HEK293 (cell line): ENCODE data around the gene ZFY.

Experiments
- CTCF ChIA-PET: fragments of 350-600 bp; formaldehyde crosslinking; extraction: SDS; loops from one replicate; lab custom pipeline; 2021; ENCODE audit warnings: antibody characterized with exemption; lab: Yijun Ruan, JAX
- POLR2A ChIA-PET: fragments of 300-600 bp; formaldehyde crosslinking; extraction: SDS; loops from one replicate; lab custom pipeline; 2020; ENCODE audit warnings: antibody characterized with exemption, inconsistent platforms; lab: Yijun Ruan, JAX
- H3K27ac ChIP-seq: fragments of 200-500 bp; sonication (Bioruptor generic); 2 replicates; pipeline ENCODE4 v1.5.1; 2014; ENCODE audit warnings: low read depth, low read length, control low read depth, inconsistent platforms; ENCODE audit errors: extremely low read depth
- H3K36me3 ChIP-seq, 2 experiments: fragments of 200-500 bp in 1 of 2; sonication (Bioruptor generic) in 1 of 2; 1 replicate in 1 of 2; 2 replicates in 1 of 2; pipeline ENCODE4 v1.5.1; 2014 to 2017; ENCODE audit warnings: inconsistent platforms in 2 of 2, low read length in 2 of 2; ENCODE audit not compliant: control insufficient read depth in 2 of 2, insufficient read depth in 1 of 2
- H3K4me1 ChIP-seq: fragments of 200-500 bp; sonication (Bioruptor generic); 2 replicates; pipeline ENCODE4 v1.5.1; 2014; ENCODE audit warnings: mild to moderate bottlenecking, low read length, inconsistent platforms; ENCODE audit not compliant: control insufficient read depth, insufficient read depth
- H3K4me3 ChIP-seq: 2 replicates; pipeline ENCODE4 v1.5.1; 2011; ENCODE audit warnings: low read depth, mild to moderate bottlenecking, control low read depth, low read length, moderate library complexity
- H3K9me3 ChIP-seq: fragments of 200-500 bp; sonication (Bioruptor generic); 2 replicates; pipeline ENCODE4 v1.5.1; 2014; ENCODE audit warnings: low read depth, low read length, inconsistent platforms; ENCODE audit not compliant: control insufficient read depth, insufficient read depth
- HOXD13 ChIP-seq: sonication (generic); formaldehyde crosslinking; IDR thresholded peaks from 2 replicates; pipeline ENCODE4 v1.8.0; 2022; ENCODE audit warnings: missing genetic modification reagents, borderline replicate concordance
- OVOL3 ChIP-seq: fragments of 450-650 bp; formaldehyde crosslinking; IDR thresholded peaks from 2 replicates; pipeline ENCODE4 v1.5.1; 2016; ENCODE audit warnings: missing biosample characterization, missing genetic modification characterization
- SCRT1 ChIP-seq: fragments of 450-650 bp; formaldehyde crosslinking; IDR thresholded peaks from 2 replicates; pipeline ENCODE4 v1.5.1; 2016; ENCODE audit warnings: missing biosample characterization, missing genetic modification characterization, borderline replicate concordance
- ZNF16 ChIP-seq: fragments of 450-650 bp; formaldehyde crosslinking; IDR thresholded peaks from 2 replicates; pipeline ENCODE4 v1.5.1; 2016; ENCODE audit warnings: low read depth, missing biosample characterization, missing genetic modification characterization
- ZNF23 ChIP-seq: fragments of 450-650 bp; formaldehyde crosslinking; IDR thresholded peaks from 2 replicates; pipeline ENCODE4 v1.5.1; 2016; ENCODE audit warnings: missing biosample characterization, missing genetic modification characterization, borderline replicate concordance
- ZNF248 ChIP-seq: fragments of 450-650 bp; formaldehyde crosslinking; IDR thresholded peaks from 2 replicates; pipeline ENCODE4 v1.5.1; 2017; ENCODE audit warnings: missing biosample characterization, missing genetic modification characterization
- ZNF292 ChIP-seq: fragments of 450-650 bp; formaldehyde crosslinking; IDR thresholded peaks from 2 replicates; pipeline ENCODE4 v1.5.1; 2016; ENCODE audit warnings: low read depth, missing biosample characterization, missing genetic modification characterization, borderline replicate concordance
- ZNF324 ChIP-seq: fragments of 450-650 bp; formaldehyde crosslinking; IDR thresholded peaks from 2 replicates; pipeline ENCODE4 v1.5.1; 2016; ENCODE audit warnings: missing biosample characterization, missing genetic modification characterization
- ZNF423 ChIP-seq: fragments of 450-650 bp; formaldehyde crosslinking; IDR thresholded peaks from 2 replicates; pipeline ENCODE4 v1.5.1; 2016; ENCODE audit warnings: missing biosample characterization, missing genetic modification characterization
- ZNF571 ChIP-seq: fragments of 450-650 bp; formaldehyde crosslinking; IDR thresholded peaks from 2 replicates; pipeline ENCODE4 v1.5.0; 2017; ENCODE audit warnings: missing biosample characterization, missing genetic modification characterization
- ZNF585B ChIP-seq: fragments of 450-650 bp; formaldehyde crosslinking; IDR thresholded peaks from 2 replicates; pipeline ENCODE4 v1.5.1; 2016; ENCODE audit warnings: missing biosample characterization, missing genetic modification characterization
- ZNF654 ChIP-seq: fragments of 450-650 bp; formaldehyde crosslinking; IDR thresholded peaks from 2 replicates; pipeline ENCODE4 v1.5.1; 2016; ENCODE audit warnings: low read depth, missing biosample characterization, missing genetic modification characterization
- ZNF777 ChIP-seq: fragments of 450-650 bp; formaldehyde crosslinking; IDR thresholded peaks from 2 replicates; pipeline ENCODE4 v1.5.1; 2017; ENCODE audit warnings: missing biosample characterization, missing genetic modification characterization, borderline replicate concordance
- TF ChIP-seq, protein P1 (sequence below): fragments of 450-650 bp; formaldehyde crosslinking; IDR thresholded peaks from 2 replicates; pipeline ENCODE4 v1.5.0; 2017; ENCODE audit warnings: missing biosample characterization, missing genetic modification characterization, borderline replicate concordance
- TF ChIP-seq, protein P2 (sequence below): fragments of 450-650 bp; formaldehyde crosslinking; IDR thresholded peaks from 2 replicates; pipeline ENCODE4 v1.5.1; 2016; ENCODE audit warnings: missing biosample characterization, missing genetic modification characterization
- TF ChIP-seq, protein P3 (sequence below): fragments of 450-650 bp; formaldehyde crosslinking; IDR thresholded peaks from 2 replicates; pipeline ENCODE4 v1.5.1; 2016; ENCODE audit warnings: missing biosample characterization, missing genetic modification characterization
- TF ChIP-seq, protein P4 (sequence below): fragments of 450-650 bp; formaldehyde crosslinking; IDR thresholded peaks from 2 replicates; pipeline ENCODE4 v1.5.1; 2016; ENCODE audit warnings: missing biosample characterization, missing genetic modification characterization
- TF ChIP-seq, protein P5 (sequence below): fragments of 450-650 bp; formaldehyde crosslinking; IDR thresholded peaks from 2 replicates; pipeline ENCODE4; 2016; ENCODE audit warnings: missing biosample characterization, missing genetic modification characterization
- TF ChIP-seq, protein P6 (sequence below): fragments of 450-650 bp; formaldehyde crosslinking; IDR thresholded peaks from 2 replicates; pipeline ENCODE4 v1.5.1; 2016; ENCODE audit warnings: missing biosample characterization, missing genetic modification characterization
- TF ChIP-seq, protein P7 (sequence below): fragments of 450-650 bp; formaldehyde crosslinking; conservative IDR thresholded peaks from 2 replicates; pipeline ENCODE4 v1.5.1; 2016; ENCODE audit warnings: low read depth, missing biosample characterization, missing genetic modification characterization

The ZFY gene

DNA sequence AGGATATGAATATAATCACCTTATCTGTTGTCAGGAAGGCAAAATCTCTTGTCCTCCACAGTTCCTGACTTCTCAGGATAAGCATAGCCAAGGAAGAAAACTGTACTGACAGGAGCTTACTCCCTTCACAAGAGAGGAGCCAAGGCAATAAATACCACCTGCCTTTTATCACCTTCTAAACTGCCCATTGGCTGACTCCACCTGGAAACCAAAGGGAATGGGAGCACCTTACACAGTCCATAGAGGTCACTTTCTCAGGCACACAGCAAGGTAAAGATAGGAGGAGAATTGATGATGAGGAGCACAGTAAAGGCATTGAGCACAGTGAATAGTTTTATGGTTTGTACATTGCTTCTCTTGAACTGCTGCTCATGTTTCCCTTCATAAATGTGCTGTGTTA lies 72.8 kb downstream of the ZFY start (continued):
- TF ChIP-seq, protein P1, sequence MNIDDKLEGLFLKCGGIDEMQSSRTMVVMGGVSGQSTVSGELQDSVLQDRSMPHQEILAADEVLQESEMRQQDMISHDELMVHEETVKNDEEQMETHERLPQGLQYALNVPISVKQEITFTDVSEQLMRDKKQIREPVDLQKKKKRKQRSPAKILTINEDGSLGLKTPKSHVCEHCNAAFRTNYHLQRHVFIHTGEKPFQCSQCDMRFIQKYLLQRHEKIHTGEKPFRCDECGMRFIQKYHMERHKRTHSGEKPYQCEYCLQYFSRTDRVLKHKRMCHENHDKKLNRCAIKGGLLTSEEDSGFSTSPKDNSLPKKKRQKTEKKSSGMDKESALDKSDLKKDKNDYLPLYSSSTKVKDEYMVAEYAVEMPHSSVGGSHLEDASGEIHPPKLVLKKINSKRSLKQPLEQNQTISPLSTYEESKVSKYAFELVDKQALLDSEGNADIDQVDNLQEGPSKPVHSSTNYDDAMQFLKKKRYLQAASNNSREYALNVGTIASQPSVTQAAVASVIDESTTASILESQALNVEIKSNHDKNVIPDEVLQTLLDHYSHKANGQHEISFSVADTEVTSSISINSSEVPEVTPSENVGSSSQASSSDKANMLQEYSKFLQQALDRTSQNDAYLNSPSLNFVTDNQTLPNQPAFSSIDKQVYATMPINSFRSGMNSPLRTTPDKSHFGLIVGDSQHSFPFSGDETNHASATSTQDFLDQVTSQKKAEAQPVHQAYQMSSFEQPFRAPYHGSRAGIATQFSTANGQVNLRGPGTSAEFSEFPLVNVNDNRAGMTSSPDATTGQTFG = no peak
- TF ChIP-seq OVOL3 (tag by site-specific recombination) = no peak
- TF ChIP-seq, protein P2, sequence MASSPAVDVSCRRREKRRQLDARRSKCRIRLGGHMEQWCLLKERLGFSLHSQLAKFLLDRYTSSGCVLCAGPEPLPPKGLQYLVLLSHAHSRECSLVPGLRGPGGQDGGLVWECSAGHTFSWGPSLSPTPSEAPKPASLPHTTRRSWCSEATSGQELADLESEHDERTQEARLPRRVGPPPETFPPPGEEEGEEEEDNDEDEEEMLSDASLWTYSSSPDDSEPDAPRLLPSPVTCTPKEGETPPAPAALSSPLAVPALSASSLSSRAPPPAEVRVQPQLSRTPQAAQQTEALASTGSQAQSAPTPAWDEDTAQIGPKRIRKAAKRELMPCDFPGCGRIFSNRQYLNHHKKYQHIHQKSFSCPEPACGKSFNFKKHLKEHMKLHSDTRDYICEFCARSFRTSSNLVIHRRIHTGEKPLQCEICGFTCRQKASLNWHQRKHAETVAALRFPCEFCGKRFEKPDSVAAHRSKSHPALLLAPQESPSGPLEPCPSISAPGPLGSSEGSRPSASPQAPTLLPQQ = no peak
- TF ChIP-seq ZNF23 = no peak
- no peak for TF ChIP-seq ZNF571
- no peak for TF ChIP-seq ZNF324 (tag by site-specific recombination)

DNA sequence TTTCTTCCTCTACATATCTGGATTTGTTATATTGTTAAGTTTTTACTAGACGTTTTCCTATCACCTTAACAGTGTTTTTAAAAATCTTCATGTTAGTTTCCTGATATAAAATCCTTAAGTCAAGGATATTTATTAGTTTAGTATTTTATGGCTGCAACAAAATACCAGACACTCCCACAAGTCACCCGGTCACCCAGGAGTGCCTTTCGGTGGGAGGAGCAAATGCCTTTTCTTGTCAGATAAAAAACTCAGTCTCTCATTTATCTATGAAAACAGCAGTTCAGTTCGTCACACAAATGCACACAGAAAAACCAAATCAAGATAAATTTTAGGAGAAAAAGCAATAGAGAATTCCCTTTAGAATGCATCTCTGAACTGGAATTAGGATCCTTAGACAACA lies 77.0 kb downstream of the ZFY start:
- ChIA-PET POLR2A (no interaction called here), CTCF (no interaction called here)
- no peaks in the 10 kb centered on the region for H3K4me1 ChIP-seq
- TF ChIP-seq ZNF248 (tag by site-specific recombination) = no peak
- no peak for TF ChIP-seq ZNF423
- TF ChIP-seq, protein P3, sequence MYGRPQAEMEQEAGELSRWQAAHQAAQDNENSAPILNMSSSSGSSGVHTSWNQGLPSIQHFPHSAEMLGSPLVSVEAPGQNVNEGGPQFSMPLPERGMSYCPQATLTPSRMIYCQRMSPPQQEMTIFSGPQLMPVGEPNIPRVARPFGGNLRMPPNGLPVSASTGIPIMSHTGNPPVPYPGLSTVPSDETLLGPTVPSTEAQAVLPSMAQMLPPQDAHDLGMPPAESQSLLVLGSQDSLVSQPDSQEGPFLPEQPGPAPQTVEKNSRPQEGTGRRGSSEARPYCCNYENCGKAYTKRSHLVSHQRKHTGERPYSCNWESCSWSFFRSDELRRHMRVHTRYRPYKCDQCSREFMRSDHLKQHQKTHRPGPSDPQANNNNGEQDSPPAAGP (tag by site-specific recombination) = no peak
- no peak for TF ChIP-seq ZNF16 (tag by site-specific recombination)
- TF ChIP-seq ZNF777 (tag by site-specific recombination) = no peak
- TF ChIP-seq HOXD13 (CRISPR knock-in tag) = no peak
- no peak for TF ChIP-seq ZNF292 (tag by site-specific recombination)
- TF ChIP-seq ZNF654 (tag by site-specific recombination) = no peak
- TF ChIP-seq, protein P4, sequence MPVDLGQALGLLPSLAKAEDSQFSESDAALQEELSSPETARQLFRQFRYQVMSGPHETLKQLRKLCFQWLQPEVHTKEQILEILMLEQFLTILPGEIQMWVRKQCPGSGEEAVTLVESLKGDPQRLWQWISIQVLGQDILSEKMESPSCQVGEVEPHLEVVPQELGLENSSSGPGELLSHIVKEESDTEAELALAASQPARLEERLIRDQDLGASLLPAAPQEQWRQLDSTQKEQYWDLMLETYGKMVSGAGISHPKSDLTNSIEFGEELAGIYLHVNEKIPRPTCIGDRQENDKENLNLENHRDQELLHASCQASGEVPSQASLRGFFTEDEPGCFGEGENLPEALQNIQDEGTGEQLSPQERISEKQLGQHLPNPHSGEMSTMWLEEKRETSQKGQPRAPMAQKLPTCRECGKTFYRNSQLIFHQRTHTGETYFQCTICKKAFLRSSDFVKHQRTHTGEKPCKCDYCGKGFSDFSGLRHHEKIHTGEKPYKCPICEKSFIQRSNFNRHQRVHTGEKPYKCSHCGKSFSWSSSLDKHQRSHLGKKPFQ (tag by site-specific recombination) = no peak
- TF ChIP-seq, protein P5, sequence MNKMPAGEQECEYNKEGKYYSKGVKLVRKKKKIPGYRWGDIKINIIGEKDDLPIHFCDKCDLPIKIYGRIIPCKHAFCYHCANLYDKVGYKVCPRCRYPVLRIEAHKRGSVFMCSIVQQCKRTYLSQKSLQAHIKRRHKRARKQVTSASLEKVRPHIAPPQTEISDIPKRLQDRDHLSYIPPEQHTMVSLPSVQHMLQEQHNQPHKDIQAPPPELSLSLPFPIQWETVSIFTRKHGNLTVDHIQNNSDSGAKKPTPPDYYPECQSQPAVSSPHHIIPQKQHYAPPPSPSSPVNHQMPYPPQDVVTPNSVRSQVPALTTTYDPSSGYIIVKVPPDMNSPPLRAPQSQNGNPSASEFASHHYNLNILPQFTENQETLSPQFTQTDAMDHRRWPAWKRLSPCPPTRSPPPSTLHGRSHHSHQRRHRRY (tag by site-specific recombination) = no peak
- TF ChIP-seq, protein P6, sequence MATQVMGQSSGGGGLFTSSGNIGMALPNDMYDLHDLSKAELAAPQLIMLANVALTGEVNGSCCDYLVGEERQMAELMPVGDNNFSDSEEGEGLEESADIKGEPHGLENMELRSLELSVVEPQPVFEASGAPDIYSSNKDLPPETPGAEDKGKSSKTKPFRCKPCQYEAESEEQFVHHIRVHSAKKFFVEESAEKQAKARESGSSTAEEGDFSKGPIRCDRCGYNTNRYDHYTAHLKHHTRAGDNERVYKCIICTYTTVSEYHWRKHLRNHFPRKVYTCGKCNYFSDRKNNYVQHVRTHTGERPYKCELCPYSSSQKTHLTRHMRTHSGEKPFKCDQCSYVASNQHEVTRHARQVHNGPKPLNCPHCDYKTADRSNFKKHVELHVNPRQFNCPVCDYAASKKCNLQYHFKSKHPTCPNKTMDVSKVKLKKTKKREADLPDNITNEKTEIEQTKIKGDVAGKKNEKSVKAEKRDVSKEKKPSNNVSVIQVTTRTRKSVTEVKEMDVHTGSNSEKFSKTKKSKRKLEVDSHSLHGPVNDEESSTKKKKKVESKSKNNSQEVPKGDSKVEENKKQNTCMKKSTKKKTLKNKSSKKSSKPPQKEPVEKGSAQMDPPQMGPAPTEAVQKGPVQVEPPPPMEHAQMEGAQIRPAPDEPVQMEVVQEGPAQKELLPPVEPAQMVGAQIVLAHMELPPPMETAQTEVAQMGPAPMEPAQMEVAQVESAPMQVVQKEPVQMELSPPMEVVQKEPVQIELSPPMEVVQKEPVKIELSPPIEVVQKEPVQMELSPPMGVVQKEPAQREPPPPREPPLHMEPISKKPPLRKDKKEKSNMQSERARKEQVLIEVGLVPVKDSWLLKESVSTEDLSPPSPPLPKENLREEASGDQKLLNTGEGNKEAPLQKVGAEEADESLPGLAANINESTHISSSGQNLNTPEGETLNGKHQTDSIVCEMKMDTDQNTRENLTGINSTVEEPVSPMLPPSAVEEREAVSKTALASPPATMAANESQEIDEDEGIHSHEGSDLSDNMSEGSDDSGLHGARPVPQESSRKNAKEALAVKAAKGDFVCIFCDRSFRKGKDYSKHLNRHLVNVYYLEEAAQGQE = no peak
- TF ChIP-seq, protein P7, sequence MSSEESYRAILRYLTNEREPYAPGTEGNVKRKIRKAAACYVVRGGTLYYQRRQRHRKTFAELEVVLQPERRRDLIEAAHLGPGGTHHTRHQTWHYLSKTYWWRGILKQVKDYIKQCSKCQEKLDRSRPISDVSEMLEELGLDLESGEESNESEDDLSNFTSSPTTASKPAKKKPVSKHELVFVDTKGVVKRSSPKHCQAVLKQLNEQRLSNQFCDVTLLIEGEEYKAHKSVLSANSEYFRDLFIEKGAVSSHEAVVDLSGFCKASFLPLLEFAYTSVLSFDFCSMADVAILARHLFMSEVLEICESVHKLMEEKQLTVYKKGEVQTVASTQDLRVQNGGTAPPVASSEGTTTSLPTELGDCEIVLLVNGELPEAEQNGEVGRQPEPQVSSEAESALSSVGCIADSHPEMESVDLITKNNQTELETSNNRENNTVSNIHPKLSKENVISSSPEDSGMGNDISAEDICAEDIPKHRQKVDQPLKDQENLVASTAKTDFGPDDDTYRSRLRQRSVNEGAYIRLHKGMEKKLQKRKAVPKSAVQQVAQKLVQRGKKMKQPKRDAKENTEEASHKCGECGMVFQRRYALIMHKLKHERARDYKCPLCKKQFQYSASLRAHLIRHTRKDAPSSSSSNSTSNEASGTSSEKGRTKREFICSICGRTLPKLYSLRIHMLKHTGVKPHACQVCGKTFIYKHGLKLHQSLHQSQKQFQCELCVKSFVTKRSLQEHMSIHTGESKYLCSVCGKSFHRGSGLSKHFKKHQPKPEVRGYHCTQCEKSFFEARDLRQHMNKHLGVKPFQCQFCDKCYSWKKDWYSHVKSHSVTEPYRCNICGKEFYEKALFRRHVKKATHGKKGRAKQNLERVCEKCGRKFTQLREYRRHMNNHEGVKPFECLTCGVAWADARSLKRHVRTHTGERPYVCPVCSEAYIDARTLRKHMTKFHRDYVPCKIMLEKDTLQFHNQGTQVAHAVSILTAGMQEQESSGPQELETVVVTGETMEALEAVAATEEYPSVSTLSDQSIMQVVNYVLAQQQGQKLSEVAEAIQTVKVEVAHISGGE (tag by site-specific recombination) = no peak
- TF ChIP-seq ZNF585B (tag by site-specific recombination) = no peak
- TF ChIP-seq SCRT1 (tag by site-specific recombination) = no peak
- no peaks in the 10 kb centered on the region for H3K9me3 ChIP-seq
- H3K27ac ChIP-seq = no peak overlapping the region
- H3K4me3 ChIP-seq = no peak overlapping the region
- H3K36me3 ChIP-seq = no peaks in the 10 kb centered on the region
